UCSD-AML1 (cell line): ENCODE data around the gene ARHGAP26.

Experiments used
- DNase-seq: peaks from one replicate; lab custom pipeline; 2025; ENCODE audit not compliant: unreplicated experiment; lab: John Stamatoyannopoulos, UW

ARHGAP26 gene

DNA sequence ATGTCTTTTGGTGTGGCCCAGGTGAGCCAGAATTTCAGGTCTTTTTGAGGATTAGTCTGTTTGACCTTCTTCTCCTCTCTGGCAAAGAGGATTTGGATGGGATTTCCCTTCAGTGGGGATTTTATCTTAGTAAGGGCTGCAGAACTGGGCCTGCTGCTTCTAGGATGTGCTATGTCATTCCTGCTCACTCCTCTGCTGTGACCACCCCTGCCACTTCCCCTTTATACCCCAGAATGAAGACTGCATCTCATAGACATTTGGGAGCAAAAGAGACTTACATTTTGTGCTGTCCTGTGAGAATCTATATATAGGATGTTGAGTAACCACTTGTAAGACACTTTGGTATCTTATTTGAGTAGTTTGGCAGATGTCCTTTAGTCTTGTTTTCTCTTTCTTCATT lies 76.2 kb downstream of the ARHGAP26 start:
- no peak for DNase-seq

DNA sequence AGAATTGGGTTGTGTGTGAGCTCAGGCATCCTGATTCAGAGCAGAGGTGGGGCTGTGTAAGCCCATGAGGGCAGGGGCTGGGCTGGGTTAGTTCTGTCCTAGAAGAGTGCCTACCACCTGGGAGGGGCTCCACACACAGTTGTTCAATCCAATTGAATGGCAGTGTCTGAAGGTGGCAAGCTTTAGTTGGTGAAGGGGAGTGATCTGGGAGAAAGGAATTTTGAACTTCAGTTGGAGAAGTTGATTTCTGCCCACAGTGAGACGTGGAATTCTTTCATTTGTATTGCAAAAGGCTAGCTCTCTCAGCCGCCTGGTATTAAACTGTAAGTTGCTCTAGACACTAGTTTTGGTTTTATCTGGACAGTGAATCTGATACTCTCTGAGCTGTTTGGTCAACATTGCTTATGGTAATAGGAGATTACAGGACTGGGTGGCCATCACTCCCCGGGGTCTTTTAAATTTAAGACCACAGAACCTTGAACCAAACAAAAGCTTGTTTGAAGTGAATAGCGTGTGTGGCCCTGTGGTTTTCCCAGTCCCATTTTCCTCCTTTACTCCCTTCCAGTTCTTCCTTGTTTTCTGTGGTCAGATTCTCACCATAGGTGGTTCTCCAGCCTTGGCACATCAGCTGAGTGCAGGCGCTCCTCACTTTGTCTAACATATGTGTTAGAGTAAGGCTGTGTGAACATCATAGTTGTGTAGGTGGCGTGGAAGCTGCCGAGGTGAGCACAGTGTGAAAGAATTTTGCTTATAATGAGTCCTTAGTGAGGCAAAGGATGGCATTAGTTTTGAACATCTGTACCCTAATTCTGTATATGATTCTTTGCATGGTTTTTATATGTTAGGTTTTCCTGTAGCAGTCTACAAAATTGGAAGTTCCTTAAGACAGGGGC lies 78.0 kb downstream of the ARHGAP26 start:
- no peak for DNase-seq

DNA sequence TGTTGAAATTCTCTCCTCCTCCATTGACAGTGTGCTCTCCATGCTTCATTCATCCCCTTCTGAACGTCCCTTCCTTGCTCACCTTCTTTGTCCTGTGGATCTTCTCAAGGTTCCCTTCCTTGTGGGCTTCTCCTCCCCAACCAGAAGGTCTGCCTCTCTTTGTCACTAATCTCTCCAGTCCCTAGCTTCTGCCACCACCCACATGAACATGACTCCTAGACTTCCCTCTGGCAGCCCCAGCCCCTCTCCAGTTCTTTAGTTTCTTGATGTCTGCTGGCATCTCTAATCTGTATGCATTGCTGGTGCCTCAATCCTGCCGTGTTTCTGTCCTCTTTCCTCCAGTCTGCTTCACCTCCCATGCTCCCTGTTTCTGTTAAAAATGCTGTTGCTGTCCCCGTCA lies 79.3 kb downstream of the ARHGAP26 start:
- DNase-seq: no peak

- DNase-seq: no peak
Observed at GRCh38 chr5:142849880-142850279, 79.7 kb downstream of the ARHGAP26 start.

DNA sequence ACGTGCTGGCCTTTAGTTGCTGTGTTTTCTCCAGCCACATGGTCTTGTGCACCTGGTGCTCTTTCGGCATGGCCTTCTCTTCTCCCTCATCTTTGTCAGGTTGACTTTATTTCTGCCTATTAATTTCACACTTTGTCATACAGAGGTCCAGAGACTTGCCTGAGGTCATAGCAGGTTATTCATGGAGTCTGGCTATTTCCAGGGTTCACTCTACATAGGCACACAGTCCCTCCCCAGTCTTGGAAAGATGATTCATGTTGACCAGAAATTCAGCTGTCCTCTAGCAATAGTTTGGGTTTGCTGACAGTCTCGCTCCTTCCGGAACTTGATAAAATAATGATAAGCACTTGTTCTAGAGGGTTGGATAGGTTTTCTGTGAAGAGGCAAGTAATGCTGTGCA lies 81.6 kb downstream of the ARHGAP26 start:
- no peak for DNase-seq

DNA sequence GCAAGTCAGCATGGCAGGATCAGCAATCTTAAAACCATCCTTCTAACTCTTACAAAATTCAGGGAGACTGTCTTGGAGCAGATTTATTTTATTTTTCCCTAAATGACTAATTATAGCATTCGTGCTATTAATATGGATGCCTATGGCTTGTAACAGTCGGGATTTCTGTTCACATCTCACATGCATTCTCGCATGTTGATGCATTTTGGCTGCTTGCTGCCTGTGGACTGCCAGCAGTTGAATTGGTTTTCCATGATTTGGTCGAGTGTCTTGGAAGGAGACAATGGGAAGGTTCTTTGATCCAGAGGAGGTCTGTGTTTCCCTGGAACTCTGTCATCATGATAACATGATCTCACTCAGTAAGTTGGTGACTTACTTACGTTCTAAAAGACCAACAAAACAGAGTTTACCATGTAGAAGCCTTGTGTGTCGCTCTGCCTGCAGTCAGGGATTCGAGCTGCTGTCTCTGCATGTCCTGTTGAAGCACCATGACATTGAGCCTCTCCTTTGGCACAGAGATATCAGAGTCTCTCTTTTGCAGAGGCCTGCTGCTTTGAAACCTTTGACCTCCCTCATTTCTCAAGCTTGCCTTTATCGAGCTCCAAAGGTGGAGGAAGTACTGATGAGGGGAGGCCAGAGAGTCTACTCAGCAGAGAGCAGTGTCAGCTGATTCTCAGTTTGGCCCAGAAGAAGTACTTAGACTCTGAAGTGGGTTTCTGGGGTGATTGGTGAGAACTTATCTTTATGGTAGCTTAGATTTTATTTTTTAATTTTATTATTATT lies 82.4 kb downstream of the ARHGAP26 start:
- DNase-seq: no peak

GRCh38 chr5:142853682-142854081 lies 83.5 kb downstream of the ARHGAP26 start:
- no peak for DNase-seq

DNA sequence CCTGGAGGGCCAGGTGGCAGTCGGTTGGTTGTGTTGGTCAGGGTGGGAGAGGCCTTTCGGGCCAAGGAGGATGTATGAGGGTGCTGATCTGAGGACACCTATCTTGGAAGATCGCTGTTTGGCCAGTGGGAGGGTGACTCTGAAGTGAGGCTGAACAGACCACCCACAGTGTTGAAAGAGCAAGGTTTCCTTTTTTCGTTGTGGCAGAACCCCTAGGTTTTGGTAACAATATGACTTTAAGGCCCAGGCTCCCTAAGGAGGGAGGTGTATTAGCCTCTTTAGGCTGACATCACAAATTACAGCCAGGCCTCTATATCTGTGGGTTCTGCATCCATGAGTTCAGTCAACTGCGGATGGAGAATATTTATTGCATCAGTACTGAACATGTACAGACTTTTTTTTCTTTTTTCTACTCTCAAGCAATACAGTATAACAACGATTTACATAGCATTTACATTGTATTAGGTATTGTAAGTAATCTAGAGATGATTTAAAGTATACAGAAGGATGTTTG lies 86.1 kb downstream of the ARHGAP26 start:
- no peak for DNase-seq

DNA sequence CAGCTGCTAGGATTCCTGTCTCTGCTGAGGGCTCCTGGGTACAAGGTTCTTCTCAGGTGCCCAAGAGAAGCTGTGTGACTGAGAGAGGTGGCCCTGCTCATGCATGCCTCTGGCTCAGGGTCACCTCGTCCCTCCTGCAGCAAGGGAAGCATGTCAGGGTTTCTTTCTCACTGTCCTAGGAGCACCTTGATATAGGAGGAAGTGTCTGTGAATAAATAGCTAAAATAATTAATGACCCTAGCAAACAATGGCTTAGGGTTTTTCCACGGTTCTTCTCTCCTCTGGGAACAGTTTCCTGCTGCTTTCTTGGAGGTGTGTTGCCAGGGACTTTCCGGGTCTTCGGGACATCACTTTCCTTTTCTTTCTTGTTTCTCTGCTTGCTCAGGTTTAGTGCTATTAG lies 87.2 kb downstream of the ARHGAP26 start:
- DNase-seq: no peak

DNA sequence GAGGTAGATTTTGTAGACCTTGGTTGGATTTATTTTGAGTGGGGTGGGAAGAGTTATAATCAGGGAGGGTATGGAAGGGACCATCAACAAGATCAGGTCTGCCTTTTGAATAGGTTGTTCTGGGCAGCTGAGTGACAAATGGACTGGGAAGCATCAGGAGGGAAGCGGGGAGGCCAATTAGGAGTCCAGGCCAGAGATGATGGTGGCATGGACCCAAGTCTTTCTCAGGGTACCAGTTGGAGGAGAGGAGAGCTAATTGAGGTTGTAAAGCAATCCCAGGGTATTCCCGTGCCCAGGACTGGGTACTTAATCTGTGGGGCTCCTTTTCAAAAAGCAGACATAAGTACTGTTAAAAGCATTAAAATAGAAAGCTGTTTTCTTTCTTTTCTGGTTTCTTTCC lies 88.9 kb downstream of the ARHGAP26 start:
- DNase-seq: no peak

DNA sequence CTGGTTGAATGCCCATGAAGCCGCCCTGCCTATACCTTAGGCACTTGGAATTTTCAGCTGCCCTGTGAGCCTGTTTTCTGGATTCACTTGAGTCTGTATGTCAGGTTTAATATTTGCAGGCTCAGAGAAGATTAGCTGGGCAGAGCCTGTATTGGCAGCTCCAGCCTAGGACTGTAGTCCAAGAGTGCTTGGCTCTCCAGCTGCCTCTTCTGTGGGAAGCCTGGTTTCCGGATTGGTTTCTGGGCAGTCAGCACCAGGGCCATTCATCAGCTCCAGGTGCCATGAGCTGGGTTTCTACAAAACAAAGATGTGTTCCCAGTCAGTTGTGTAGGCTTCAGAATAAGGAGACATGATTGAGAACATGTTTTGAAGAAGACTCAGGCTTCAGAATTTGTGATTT lies 90.1 kb downstream of the ARHGAP26 start:
- no peak for DNase-seq

DNA sequence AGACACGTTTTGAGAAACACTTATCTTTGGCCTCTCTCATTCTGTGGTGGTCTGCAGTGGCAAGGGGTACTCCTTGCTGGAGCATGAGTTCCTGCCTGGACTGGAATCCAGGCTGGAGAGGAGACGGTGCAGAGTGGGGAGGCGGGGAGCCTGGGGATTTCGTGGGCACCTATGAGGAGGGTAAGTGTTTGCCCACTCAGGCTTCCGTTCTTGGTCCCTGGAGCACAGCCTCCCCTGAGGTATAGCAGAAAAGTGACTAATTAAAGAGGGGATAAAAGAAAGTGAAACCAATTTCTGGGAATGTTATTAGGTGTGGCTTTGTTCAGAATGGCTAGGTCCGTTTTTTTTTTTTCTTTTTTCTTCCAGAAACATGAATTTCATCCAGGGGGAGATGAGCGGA lies 90.8 kb downstream of the ARHGAP26 start:
- no peak for DNase-seq

- DNase-seq: no peak
Observed at GRCh38 chr5:142862594-142862993, 92.4 kb downstream of the ARHGAP26 start.

- DNase-seq: no peak
Observed at GRCh38 chr5:142863856-142864255, 93.7 kb downstream of the ARHGAP26 start.

- no peak for DNase-seq
Observed at GRCh38 chr5:142864290-142865260, 94.4 kb downstream of the ARHGAP26 start.

DNA sequence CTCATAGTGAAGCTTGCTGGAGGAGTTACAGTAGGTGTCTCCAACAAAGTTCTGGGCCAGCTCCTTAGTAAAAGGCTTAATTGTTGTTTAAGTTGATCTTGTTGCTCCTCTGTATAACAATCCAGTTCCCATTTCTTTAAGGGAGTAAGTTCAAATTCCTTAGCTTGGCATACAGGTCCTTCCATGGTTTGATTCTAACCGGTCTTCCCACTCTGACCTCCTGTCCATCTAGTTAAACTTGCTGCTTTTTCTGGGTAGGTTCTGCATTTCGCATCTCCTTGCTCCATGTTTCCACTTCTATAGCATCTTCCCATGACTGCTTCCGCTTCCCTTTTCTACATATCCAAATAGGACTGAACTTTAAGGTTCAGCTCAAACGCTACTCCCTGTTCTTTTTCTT lies 95.5 kb downstream of the ARHGAP26 start:
- no peak for DNase-seq

DNA sequence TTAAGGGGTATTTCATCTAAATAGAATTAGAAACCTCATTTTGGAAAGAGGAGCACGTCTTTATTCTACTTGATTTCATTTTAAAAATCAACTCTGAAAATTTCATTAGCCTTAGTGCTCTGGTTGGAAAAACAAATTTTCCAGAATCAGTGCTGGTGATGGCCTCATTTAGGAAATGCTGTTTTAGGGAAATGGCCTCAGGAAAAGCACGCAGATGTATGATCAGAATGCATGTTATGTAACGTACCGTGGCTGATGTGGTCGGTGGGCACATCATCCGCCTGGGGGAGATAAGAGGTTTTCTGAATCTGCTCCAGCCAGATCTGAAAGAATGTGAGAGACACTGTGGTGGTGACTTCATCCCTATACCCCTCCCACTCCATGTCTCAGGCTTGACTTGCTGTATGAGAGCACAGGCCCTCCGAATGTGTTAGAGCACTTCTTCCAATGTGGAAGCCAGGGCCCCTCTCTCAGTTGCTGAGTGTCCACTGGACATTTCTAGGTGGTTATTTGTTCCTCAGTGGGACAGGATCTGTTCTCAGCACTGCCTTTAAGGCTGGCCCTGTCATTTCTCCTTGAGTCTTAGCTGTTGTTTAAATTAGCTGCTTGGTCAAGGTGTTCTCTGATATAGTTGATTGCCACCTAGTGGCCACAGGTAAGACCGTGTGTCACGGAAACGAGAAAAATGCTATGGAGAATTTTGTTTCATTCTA lies 96.5 kb downstream of the ARHGAP26 start:
- no peak for DNase-seq

DNA sequence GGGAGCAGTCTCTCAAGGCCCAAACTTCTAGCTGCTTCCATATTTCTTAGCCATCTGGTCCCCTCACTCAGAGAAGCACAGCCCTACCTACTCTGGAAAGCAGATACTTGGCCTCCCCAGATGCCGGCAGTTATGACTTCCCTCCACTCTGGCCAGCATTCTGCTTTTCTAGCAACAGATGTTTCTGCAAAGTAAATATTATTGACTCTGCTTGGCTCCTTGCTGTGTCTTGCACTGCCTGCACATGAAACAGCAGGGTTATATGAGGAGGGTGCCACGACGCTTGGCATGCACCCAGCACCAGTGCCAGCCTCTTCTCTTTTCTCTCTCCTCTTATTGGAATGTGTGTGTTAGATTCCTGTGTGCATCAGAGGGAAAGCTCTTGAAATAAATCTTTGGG lies 99.7 kb downstream of the ARHGAP26 start:
- DNase-seq: no peak

- no peak for DNase-seq
Observed at GRCh38 chr5:142870532-142871362, 100.6 kb downstream of the ARHGAP26 start.
